HG03045 (cell line): Measurements from ENCODE around the gene MYO1D.
"Not testable (repeated sequence)": the region's sequence is repeated elsewhere in the genome, so short reads cannot be mapped to it uniquely, and the experiment has no call there.

Experiments used
- ATAC-seq: cut with Tn5 transposase; IDR thresholded peaks from one replicate; pipeline ENCODE4 v1.9.1; 2021; ENCODE audit warnings: mild to moderate bottlenecking, moderate library complexity; ENCODE audit not compliant: unreplicated experiment

The MYO1D gene

DNA sequence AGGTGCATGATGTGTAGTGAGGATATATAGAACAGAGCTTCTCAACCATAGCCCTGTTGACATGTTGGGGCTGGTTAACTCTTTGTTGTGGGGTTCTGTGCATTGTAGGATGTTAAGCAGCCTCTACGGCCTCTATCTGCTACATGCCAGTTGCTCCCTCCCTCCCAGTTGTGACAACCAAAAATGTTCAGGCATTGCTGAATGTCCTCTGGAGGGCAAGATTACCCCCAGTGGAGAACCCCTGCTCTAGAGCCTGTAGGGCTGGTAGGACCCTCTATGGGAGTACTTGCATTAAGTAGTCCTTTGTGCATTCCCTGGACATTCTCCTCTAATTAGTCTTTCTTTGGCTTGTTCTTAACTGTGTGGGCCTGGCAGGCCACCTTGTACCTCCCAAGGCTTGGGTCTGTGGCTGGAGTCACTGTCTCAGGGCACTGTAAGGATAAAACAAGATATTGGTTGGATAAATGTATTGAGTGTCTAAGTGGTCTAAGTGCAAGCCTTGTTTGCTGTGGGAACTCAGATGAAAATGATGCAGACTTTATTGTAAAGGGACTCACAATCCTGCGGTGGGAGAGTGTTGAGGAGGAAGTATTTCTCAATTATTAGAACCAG is 19.8 kb upstream of the MYO1D start:
- ATAC-seq, result no peak

DNA sequence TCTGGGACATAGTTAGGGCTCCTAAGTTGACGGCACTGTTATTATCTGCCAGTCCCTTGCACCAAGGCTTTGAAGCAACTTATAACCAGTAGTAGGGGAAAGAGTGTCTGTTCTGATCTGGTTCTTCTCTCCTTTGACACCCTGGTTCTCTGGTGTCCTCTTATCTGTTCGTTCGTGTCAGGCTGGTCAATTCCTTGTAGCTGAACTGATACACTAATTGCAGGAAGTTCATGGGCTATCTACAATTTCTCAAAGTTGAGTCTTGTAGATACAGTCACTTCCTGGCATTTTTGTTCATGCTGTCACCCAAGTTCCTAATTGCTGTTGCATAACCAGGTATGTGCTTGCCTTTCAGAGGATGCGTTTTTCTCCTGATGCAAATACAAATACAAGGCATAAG is 17.3 kb upstream of the MYO1D start:
- no peak for ATAC-seq

GRCh38 chr17:32887410-32887809 is 10.5 kb upstream of the MYO1D start:
- ATAC-seq, result not testable (repeated sequence)

- ATAC-seq, result not testable (repeated sequence)
Measured at GRCh38 chr17:32886951-32887350, 10.0 kb upstream of the MYO1D start.

DNA sequence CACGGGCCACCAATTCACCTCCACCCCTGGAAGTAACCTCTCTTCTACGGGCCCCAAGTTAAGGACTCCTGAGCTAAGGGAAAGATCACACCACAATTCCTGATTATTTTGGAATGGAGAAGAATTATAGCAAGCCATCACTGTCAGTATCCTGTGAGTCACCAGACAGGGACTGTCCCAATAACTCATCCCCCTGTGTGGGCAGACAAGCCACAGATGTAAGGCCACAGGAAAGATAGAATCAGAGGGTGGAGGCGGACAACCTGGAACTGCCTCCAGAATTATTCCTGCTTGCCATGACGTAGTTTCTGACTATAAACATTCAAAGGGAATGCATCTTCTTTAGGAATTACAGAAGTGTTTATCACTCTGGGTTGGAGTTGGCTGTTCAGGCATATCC is 5.8 kb upstream of the MYO1D start:
- no peak for ATAC-seq

DNA sequence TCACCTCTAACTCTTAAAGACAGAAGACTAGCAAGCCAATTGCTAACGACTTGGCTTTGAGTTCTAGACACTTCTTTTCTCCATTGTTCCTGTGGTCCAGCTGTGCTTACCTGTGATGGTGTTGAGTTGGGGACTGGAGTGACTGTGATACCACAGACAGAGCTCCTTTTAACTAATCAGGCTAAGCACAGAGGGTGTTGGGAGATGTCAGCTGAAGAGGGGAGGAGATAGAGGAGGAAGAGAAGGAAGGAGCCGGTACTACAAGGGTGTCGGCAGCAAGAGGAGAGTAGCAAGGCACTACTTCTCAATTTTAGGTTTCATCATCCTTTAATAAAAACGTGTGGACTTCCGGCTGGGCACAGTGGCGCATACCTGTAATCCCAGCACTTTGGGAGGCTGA is 5.1 kb upstream of the MYO1D start:
- ATAC-seq, result no peak

DNA sequence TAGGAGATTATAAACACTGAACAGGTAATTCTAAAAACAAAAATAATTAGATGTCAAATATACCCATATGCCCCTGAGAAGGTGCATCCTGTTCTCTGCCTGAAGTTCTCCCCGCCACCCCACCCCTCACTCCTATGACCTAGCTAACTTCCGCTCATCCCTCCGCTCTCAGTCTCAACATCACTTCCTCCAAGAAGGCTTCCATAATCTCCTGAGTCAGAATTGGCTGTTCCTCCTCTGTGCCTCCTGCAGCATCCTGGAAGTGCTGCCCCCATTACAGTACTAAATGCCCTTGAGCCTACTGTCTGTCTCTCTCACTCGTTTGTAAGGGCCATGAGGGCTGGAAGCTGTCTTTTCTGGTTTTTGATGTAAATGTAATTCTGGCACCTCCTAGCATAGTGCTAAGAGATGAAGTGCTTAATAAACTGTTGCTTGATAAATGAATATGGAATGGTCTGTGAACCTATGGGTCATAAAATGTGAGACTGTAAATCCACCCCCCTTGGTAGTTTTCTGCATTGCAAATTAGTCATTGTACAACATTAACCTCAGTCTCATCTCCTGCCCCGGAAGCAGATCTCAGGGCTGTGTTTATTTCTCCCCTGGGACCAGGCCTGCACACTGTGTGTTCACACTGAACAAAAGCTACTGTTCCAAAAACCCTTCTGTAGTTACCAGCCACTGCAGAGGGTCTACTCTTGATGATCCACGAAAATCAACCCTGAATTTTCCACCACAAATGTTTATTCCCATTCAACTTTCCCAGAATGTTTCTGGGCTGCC is 3.9 kb upstream of the MYO1D start:
- ATAC-seq, result no peak

GRCh38 chr17:32879134-32879533 is 2.2 kb upstream of the MYO1D start:
- ATAC-seq, result no peak

DNA sequence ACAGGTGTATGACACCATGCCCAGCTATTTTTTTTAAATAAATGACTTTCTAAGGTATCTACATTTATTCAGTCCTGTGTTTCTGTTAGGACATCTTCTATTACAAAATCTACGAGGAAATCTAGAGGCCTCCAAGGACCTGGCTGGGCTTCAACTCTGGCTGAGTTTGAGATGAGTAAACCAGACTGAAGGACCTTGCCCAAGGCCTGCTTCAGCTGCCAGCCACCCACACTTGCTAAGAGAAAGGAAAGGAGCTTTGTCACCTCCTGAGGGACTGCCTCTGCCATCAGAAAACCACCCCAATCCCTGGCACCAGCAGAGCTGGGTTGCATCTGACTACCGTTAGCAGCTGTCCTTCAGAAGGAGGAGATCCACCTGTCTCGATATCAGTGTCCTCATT is 1.3 kb upstream of the MYO1D start:
- ATAC-seq, result no peak

DNA sequence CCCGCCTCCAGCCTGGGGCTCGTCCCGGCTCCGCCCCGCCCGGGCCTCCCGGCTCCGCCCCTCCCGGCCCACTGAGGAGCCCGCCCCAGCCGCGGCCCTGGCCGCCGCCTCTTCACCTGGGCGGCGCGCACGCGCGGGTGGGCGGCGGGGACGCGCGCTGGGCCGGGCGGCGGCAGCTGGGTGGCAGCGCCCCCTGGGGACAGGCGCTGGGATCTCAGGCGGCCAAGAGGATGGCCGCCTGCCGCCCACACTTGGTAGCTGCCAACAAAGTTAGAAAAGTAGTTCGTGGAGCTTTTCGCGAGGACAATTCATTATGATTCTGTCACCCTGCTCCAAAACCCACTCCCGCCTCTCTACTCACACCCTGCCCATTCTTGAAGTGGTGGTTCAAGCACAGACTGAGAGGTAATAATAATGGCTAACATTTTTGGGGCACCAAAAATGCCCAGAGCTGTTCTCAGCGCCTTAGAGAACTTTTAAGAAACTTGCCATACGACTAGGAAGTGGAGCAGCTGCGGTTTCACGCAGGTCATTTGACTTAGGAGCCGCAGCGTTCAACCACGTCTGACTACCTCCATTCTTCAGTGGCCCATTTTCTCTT is 340 bp upstream of the MYO1D start:
- peak; percentile 82 for ATAC-seq

DNA sequence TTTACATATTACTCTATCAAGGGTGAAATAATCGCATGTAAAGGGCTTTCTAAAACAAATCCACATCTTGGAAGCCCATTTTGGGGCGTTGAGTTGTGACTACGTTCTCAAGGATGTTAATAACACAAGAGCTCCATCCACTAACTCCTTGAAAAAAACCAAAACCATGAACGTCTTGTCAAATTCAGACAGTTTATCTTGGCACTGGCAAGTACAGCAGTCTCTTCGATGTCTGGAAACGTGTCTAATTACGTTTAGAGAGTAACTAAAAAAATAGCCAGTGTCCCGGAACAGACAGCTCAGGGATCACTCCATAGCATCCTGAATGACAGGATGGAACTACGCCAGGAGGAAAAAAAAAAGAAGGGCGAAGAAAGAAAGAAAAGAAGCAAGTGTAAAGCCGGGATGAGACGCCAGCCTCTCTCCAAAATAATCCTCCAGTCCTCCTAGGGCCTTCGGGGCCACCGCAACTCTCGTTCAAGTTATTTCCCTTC is 954 bp downstream of the MYO1D start:
- no peak for ATAC-seq

GRCh38 chr17:32875230-32875917 is 1.6 kb downstream of the MYO1D start:
- ATAC-seq, result no peak

- no peak for ATAC-seq
Measured at GRCh38 chr17:32873114-32873513, 3.8 kb downstream of the MYO1D start.

DNA sequence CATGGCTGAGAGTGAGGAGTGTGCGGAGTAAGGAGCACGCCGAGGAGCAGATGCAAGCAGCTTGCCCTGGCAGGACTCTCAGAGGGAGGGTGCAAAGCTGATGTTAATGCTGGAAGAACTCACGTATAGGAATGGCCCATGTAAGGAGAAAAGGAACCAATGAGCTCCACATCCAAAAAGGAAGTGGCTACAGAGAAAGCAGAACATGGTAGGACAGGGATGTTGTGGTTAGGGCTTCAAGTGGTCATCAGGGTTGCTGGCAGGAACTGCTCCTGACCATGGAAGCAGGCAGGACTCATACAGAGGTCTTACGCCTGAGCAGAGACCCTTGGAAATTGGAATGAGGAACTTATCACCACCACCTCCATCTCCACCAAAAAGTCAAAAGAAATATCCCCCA is 5.2 kb downstream of the MYO1D start:
- ATAC-seq, result no peak

GRCh38 chr17:32870969-32871368 is 6.0 kb downstream of the MYO1D start:
- ATAC-seq, result no peak

GRCh38 chr17:32870027-32870670 is 6.8 kb downstream of the MYO1D start:
- ATAC-seq, result no peak

GRCh38 chr17:32869345-32870026 is 7.4 kb downstream of the MYO1D start:
- ATAC-seq, result no peak

DNA sequence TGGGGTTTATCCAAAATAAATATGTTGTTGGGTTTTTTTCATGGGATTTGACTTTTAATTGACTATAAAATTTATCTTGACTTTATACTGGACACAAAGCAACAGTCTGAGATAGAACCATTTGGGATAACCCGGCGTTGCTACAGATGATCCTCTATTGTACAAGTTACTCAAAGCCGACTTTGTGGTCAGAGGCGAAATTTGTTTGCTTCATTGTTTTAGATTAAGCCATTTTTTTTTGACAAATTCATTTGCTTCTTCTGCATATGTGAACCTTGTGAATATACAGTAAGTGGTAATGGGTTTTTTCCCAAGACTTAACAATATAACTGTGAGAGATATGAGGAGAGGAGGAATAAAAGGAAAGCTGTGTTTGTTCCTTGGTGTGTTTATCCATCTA is 11.8 kb downstream of the MYO1D start:
- no peak for ATAC-seq

GRCh38 chr17:32863559-32863958 is 13.4 kb downstream of the MYO1D start:
- no peak for ATAC-seq

- ATAC-seq, result no peak
Measured at GRCh38 chr17:32862940-32863339, 14.0 kb downstream of the MYO1D start.
